Measurements from ENCODE around the gene MYBBP1A.
A peak's percentile ranks its signal among the peaks of the same experiment; 100 is the strongest.

The MYBBP1A gene

GRCh38 chr17:4536742-4537411, 18.3 kb downstream of the MYBBP1A start:
- no peak overlapping the region for H3K4me3 ChIP-seq (replicated peaks in 1 of 2; ENCODE audit: low read depth in 2 of 2, low read length in 2 of 2)
- DNase-seq (ENCODE audit: low read depth in 2 of 2), result peak; percentile 75 to 77
- no peak for TF ChIP-seq CTCF (IDR thresholded peaks at IDR 0.05; ENCODE audit: low read depth, low read length)

DNA sequence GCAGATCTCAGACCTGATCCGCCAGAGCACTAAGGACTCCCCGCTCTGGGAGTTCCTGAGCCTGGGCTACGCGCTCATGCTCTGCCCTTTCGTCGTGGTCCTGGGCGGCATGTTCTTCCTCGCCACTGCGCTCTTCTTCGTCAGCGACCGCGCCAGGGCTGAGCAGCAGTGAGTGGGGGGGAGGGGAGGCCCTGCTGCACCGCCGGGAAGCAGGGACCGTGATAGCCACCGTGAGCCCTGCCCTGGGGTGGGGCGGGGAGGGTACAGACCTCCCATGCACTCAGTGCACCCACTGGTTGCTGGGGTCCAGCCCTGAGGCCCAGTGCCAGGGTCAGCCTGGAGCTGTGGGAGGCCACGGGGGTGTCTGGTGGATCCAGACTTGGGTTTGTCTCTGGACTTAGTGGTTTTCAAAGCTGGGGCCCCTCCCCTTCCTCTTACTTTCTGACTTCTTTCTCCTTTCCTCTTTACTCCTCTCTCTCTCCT, 18.9 kb downstream of the MYBBP1A start:
- no peak overlapping the region for H3K4me3 ChIP-seq (replicated peaks in 1 of 2; ENCODE audit: low read depth in 2 of 2, low read length in 2 of 2)
- peak in 1 of 2 donors; percentile 19 for DNase-seq (ENCODE audit: low read depth in 2 of 2)
- no peak for TF ChIP-seq CTCF (IDR thresholded peaks at IDR 0.05; ENCODE audit: low read depth, low read length)

GRCh38 chr17:4535667-4536258, 19.4 kb downstream of the MYBBP1A start:
- no peak for TF ChIP-seq CTCF (IDR thresholded peaks at IDR 0.05; ENCODE audit: low read depth, low read length)
- no peak overlapping the region for H3K4me3 ChIP-seq (replicated peaks in 1 of 2; ENCODE audit: low read depth in 2 of 2, low read length in 2 of 2)
- DNase-seq (ENCODE audit: low read depth in 2 of 2), result no peak

DNA sequence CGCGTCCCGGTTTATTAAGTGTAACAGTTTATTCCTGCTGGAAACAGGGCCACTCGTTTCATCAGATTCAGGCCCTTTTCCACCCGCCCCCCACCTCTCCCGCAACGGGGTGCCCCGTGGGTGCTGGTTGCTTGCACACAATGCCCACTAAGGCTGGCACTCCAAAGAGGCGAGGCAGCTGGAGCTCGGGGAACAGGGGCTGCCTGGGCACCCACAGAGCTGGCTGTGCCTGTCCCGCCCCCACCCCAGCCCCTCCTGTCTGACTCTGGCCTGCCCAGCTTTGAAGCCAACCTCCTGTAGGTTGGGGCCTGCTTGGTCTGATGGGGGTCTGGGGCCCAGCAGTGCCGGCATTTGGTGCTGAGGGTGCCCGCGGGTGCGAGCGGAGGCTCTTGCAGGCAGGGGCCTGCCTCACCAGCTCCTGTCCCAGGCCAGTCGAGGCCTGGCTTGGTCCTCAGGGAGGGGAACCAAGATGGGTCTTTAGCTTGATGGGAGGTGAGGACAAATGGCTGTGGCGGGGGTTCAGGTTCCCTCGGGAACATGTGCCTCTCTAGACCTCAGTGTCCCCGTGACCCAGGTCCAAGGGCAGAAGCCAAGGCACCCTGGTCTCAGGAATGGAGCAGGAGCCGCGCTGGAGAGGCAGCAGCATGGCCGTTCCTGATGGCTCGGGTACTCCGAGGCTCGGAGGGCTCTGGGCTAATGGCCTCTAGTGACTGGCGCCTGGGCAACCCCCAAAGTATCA, 20.1 kb downstream of the MYBBP1A start:
- no peak for TF ChIP-seq CTCF (IDR thresholded peaks at IDR 0.05; ENCODE audit: low read depth, low read length)

GRCh38 chr17:4534515-4534914, 20.7 kb downstream of the MYBBP1A start:
- no peak overlapping the region for H3K4me3 ChIP-seq (replicated peaks in 1 of 2; ENCODE audit: low read depth in 2 of 2, low read length in 2 of 2)
- TF ChIP-seq CTCF (IDR thresholded peaks at IDR 0.05; ENCODE audit: low read depth, low read length), result no peak
- DNase-seq (ENCODE audit: low read depth in 2 of 2), result no peak

More for the DNA sequence above, 20.1 kb downstream of the MYBBP1A start:
- no peak overlapping the region for H3K4me3 ChIP-seq (replicated peaks in 1 of 2; ENCODE audit: low read depth in 2 of 2, low read length in 2 of 2)
- no peak for DNase-seq (ENCODE audit: low read depth in 2 of 2)

DNA sequence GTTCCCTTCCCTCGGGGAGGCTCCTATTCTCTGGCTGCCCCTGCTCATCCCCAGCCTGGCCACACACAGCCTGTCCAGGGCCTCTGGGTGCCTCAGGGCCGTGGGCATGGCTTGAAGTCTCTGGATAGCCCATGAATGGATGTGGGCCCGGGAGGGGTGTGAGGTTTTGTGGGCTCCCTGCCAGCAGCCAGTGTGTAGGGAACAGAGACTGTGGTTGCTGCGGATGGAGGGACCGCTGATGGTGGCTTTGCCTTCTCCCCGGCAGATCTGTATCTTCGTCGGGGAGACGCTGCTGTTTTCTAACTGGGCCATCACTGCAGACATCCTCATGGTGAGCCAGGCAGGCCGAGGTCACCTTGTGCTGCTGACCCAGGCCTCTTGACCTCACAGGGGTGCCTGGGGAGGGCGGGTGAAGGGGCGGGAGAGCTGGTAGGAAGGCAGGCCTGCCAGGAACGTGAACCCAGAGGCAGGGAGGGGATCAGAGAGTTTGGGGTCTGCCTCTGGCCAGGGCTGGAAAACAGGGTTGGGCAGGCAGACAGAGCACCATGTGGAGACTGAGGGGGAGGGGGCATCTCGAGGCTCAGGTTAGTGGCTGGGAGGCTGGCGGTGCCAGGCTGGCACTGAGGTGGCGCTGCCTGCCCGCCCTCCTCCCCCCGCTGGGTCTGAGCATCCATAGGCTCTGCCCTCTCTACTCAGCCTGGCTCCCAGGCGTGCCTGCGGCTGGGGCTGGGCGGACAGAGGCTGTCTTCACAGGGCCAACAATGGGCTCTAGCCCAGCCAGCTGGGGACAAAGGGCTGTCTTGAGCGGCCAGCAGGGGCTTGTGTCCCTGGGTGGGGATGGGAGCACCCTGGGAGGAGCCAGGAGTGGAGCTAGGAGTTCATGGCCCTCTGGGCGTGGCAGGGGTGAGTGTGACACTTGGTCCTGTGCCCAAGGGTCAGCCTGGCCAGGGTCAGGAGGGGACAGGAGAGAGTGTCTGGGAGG, 21.4 kb downstream of the MYBBP1A start:
- no peak overlapping the region for H3K4me3 ChIP-seq (replicated peaks in 1 of 2; ENCODE audit: low read depth in 2 of 2, low read length in 2 of 2)
- no peak for TF ChIP-seq CTCF (IDR thresholded peaks at IDR 0.05; ENCODE audit: low read depth, low read length)
- no peak for DNase-seq (ENCODE audit: low read depth in 2 of 2)

Measured in cardiac fibroblast (primary cell).